ENCODE measurements around the gene IL4. TPM values are rescaled to one million over a fixed set of nuclear protein-coding genes. Genes with fewer than 3 reads are reported as not detected.

IL4 gene
- total RNA-seq, 1 donor from 2014 or later = not detected

DNA sequence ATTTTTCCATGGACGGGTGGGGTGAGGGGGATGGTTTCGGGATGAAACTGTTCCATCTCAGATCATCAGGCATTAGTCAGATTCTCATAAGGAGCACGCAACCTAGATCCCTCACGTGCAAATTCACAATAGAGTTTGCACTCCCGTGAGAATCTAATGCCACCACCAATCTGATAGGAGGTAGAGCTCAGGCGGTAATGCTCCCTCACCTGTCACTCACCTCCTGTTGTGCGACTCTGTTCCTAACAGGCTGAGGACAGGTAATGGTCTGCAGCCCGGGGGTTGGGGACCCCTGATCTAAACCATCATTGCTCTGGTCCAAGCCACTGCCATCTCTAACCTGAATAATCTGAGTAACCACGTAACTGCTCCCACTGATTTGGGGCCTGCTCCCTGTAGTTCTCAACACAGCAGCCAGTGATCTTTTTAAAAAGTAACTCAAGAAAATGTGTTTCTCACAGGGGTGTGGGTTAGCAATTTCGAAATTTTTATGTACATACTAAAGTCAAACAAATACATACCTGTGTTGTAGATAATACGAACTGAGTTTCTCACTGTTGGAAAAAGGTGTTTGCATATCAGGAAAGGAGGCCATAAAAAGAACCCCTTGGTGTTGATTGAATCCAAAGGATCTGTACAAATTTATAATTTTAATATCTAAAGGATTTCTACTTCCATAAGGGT, 27.1 kb upstream of the IL4 start:
- no peaks in the 10 kb centered on the region for H4K20me1 ChIP-seq (ENCODE audit: insufficient read depth, low read length)
- no peaks in the 10 kb centered on the region for H3K9me3 ChIP-seq (ENCODE audit: insufficient read depth, low read depth, low read length)
- no peak for DNase-seq (ENCODE audit: low read depth)
- no peak for TF ChIP-seq EZH2 (IDR thresholded peaks at IDR 0.05; ENCODE audit: insufficient read depth, low read length)
- TF ChIP-seq, protein P1, sequence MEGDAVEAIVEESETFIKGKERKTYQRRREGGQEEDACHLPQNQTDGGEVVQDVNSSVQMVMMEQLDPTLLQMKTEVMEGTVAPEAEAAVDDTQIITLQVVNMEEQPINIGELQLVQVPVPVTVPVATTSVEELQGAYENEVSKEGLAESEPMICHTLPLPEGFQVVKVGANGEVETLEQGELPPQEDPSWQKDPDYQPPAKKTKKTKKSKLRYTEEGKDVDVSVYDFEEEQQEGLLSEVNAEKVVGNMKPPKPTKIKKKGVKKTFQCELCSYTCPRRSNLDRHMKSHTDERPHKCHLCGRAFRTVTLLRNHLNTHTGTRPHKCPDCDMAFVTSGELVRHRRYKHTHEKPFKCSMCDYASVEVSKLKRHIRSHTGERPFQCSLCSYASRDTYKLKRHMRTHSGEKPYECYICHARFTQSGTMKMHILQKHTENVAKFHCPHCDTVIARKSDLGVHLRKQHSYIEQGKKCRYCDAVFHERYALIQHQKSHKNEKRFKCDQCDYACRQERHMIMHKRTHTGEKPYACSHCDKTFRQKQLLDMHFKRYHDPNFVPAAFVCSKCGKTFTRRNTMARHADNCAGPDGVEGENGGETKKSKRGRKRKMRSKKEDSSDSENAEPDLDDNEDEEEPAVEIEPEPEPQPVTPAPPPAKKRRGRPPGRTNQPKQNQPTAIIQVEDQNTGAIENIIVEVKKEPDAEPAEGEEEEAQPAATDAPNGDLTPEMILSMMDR (IDR thresholded peaks at IDR 0.05; ENCODE audit: insufficient read depth, low read depth, low read length) = no peak
- peaks cover 7% of the 10 kb centered on the region for H3K36me3 ChIP-seq (ENCODE audit: insufficient read depth, low read length)
- no peak overlapping the region for H3K27ac ChIP-seq (ENCODE audit: low read depth, low read length)
- FAIRE-seq = no peak
- H3K27ac Mint-ChIP-seq (ENCODE audit: unreplicated experiment) = no peak overlapping the region
- H3K4me3 ChIP-seq (ENCODE audit: insufficient read depth, low read depth, low read length) = no peak overlapping the region
- H2AFZ ChIP-seq (ENCODE audit: low read depth, low read length) = no peak overlapping the region
- peaks cover 2% of the 10 kb centered on the region for H3K27me3 ChIP-seq (ENCODE audit: insufficient read depth, low read length)
- H3K27me3 Mint-ChIP-seq (ENCODE audit: low read depth, unreplicated experiment) = no peaks in the 10 kb centered on the region
- H3K79me2 ChIP-seq (ENCODE audit: insufficient read depth, low read length) = no peaks in the 10 kb centered on the region
- no peak overlapping the region for H3K9ac ChIP-seq (ENCODE audit: low read length)
- peaks cover 10% of the 10 kb centered on the region for H3K36me3 Mint-ChIP-seq (ENCODE audit: low read depth, unreplicated experiment)
- H3K4me1 Mint-ChIP-seq (ENCODE audit: low read depth, unreplicated experiment) = no peaks in the 10 kb centered on the region
- H3K4me2 ChIP-seq (ENCODE audit: low read length) = no peak overlapping the region
- peaks cover 3% of the 10 kb centered on the region for H3K9me3 Mint-ChIP-seq (ENCODE audit: unreplicated experiment)
- no peaks in the 10 kb centered on the region for H3K4me1 ChIP-seq (ENCODE audit: insufficient read depth, low read length)
- H3K4me3 Mint-ChIP-seq (ENCODE audit: unreplicated experiment) = no peak overlapping the region

DNA sequence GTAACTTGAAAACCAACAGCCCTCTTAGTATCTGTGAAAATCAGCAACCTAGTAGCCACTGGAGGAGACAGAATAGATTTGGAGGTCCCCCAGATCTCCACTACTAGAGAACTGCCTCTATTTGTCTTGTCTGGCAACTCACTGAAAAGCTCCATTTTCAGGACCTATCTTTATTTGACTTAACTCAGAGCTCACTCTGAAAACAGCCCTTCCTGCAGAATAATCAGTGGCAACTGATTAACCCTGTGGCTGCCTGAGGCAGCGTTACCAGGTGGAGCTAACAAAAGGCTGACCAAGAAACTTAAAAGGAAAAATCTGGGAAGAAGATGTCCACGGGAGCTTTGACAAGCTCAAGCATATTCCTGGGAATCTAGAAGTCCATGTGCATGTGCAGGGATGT, 26.3 kb upstream of the IL4 start:
- H3K36me3 ChIP-seq (ENCODE audit: insufficient read depth, low read length) = peaks cover 2% of the 10 kb centered on the region
- H4K20me1 ChIP-seq (ENCODE audit: insufficient read depth, low read length) = no peaks in the 10 kb centered on the region
- no peak overlapping the region for H3K4me3 ChIP-seq (ENCODE audit: insufficient read depth, low read depth, low read length)
- no peak overlapping the region for H3K9ac ChIP-seq (ENCODE audit: low read length)
- H3K27me3 ChIP-seq (ENCODE audit: insufficient read depth, low read length) = peaks cover 2% of the 10 kb centered on the region
- no peak overlapping the region for H3K4me3 Mint-ChIP-seq (ENCODE audit: unreplicated experiment)
- peaks cover 3% of the 10 kb centered on the region for H3K9me3 Mint-ChIP-seq (ENCODE audit: unreplicated experiment)
- H3K27ac ChIP-seq (ENCODE audit: low read depth, low read length) = no peak overlapping the region
- no peaks in the 10 kb centered on the region for H3K4me1 Mint-ChIP-seq (ENCODE audit: low read depth, unreplicated experiment)
- no peak for DNase-seq (ENCODE audit: low read depth)
- no peaks in the 10 kb centered on the region for H3K27me3 Mint-ChIP-seq (ENCODE audit: low read depth, unreplicated experiment)
- no peak for FAIRE-seq
- no peak overlapping the region for H3K4me2 ChIP-seq (ENCODE audit: low read length)
- no peaks in the 10 kb centered on the region for H3K4me1 ChIP-seq (ENCODE audit: insufficient read depth, low read length)
- no peaks in the 10 kb centered on the region for H3K9me3 ChIP-seq (ENCODE audit: insufficient read depth, low read depth, low read length)
- no peak overlapping the region for H2AFZ ChIP-seq (ENCODE audit: low read depth, low read length)
- H3K36me3 Mint-ChIP-seq (ENCODE audit: low read depth, unreplicated experiment) = peaks cover 10% of the 10 kb centered on the region
- no peak overlapping the region for H3K27ac Mint-ChIP-seq (ENCODE audit: unreplicated experiment)
- no peaks in the 10 kb centered on the region for H3K79me2 ChIP-seq (ENCODE audit: insufficient read depth, low read length)
- TF ChIP-seq EZH2 (IDR thresholded peaks at IDR 0.05; ENCODE audit: insufficient read depth, low read length) = no peak
- TF ChIP-seq, protein P1 (IDR thresholded peaks at IDR 0.05; ENCODE audit: insufficient read depth, low read depth, low read length) = no peak

DNA sequence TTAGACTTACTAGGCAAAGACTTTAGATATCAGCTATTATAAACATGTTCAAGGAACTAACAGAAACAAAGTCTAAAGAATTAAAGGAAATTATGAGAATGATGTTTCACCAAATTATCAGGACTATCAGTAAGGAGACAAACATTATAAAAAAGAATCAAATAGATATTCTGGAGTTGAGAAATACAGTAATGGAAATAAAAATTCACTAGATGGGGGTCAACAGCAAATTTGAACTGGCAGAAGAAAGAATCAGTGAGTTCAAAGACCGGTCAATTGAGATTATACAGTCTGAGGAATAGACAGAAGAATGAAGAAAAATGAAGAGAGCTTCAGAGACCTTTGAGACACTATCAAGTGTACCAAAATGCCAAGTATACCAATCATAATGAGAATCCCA, 25.4 kb upstream of the IL4 start:
- Mint-ChIP-seq H3K9me3 (ENCODE audit: unreplicated experiment) (peaks cover 3% of the 10 kb centered on the region), H3K36me3 (ENCODE audit: low read depth, unreplicated experiment) (peaks cover 3% of the 10 kb centered on the region), H3K4me3 (ENCODE audit: unreplicated experiment) (no peak overlapping the region), H3K27me3 (ENCODE audit: low read depth, unreplicated experiment) (peaks cover under 1% of the 10 kb centered on the region), H3K4me1 (ENCODE audit: low read depth, unreplicated experiment) (no peaks in the 10 kb centered on the region), H3K27ac (ENCODE audit: unreplicated experiment) (no peak overlapping the region)
- H3K9ac ChIP-seq (ENCODE audit: low read length) = no peak overlapping the region
- peaks cover 2% of the 10 kb centered on the region for H3K27me3 ChIP-seq (ENCODE audit: insufficient read depth, low read length)
- H3K4me3 ChIP-seq (ENCODE audit: insufficient read depth, low read depth, low read length) = no peak overlapping the region
- no peak overlapping the region for H3K27ac ChIP-seq (ENCODE audit: low read depth, low read length)
- no peak for FAIRE-seq
- H3K4me2 ChIP-seq (ENCODE audit: low read length) = no peak overlapping the region
- H3K9me3 ChIP-seq (ENCODE audit: insufficient read depth, low read depth, low read length) = no peaks in the 10 kb centered on the region
- H4K20me1 ChIP-seq (ENCODE audit: insufficient read depth, low read length) = no peaks in the 10 kb centered on the region
- H3K36me3 ChIP-seq (ENCODE audit: insufficient read depth, low read length) = no peaks in the 10 kb centered on the region
- DNase-seq (ENCODE audit: low read depth) = no peak
- TF ChIP-seq, protein P1 (IDR thresholded peaks at IDR 0.05; ENCODE audit: insufficient read depth, low read depth, low read length) = no peak
- H2AFZ ChIP-seq (ENCODE audit: low read depth, low read length) = no peak overlapping the region
- no peaks in the 10 kb centered on the region for H3K4me1 ChIP-seq (ENCODE audit: insufficient read depth, low read length)
- H3K79me2 ChIP-seq (ENCODE audit: insufficient read depth, low read length) = no peaks in the 10 kb centered on the region
